Measurements from ENCODE around the gene SLC17A3.

- no peak for TF ChIP-seq EP300 (IDR thresholded peaks at IDR 0.05)
- no peak for TF ChIP-seq CTCF (IDR thresholded peaks at IDR 0.05)
Measured at GRCh38 chr6:25918083-25918683, 44.1 kb upstream of the SLC17A3 start.

Data from tibial nerve (tissue), 4 donors.